HL-60 (cell line): ENCODE data around the gene EDEM2.
A peak's percentile ranks its signal among the peaks of the same experiment; 100 is the strongest.
"Not testable (repeated sequence)": the region's sequence is repeated elsewhere in the genome, so short reads cannot be mapped to it uniquely, and the experiment has no call there.

Source experiments
- DNase-seq, 2 experiments: peaks; one replicate each; pipeline ENCODE4 v3.0.0-alpha.2; 2010 to 2020; ENCODE audit warnings: low read depth in 1 of 2, low spot score in 1 of 2
- H3K27ac ChIP-seq: fragments of 250-450 bp; sonication (Bioruptor Pico); replicated peaks from 2 replicates; pipeline ENCODE4 v1.5.1; 2020; ENCODE audit warnings: mild to moderate bottlenecking, moderate library complexity
- H3K27me3 ChIP-seq: fragments of 250-450 bp; sonication (Bioruptor Pico); 2 replicates; pipeline ENCODE4 v1.5.1; 2021; ENCODE audit warnings: mild to moderate bottlenecking, moderate library complexity; ENCODE audit not compliant: insufficient read depth, poor library complexity, severe bottlenecking
- H3K4me3 ChIP-seq: replicated peaks from 2 replicates; pipeline ENCODE4 v1.5.1; 2011; ENCODE audit warnings: mild to moderate bottlenecking, control low read depth, low read length; ENCODE audit not compliant: insufficient read depth
- GABPA ChIP-seq: IDR thresholded peaks from 2 replicates; pipeline ENCODE4 v1.6.1; 2012; ENCODE audit warnings: low read depth
- POLR2AphosphoS5 ChIP-seq: IDR thresholded peaks from 2 replicates; pipeline ENCODE4 v1.6.1; 2012; ENCODE audit warnings: low read depth
- REST ChIP-seq: IDR thresholded peaks from 2 replicates; pipeline ENCODE4 v1.6.1; 2012; ENCODE audit warnings: low read depth; ENCODE audit not compliant: insufficient replicate concordance
- SPI1 ChIP-seq: IDR thresholded peaks from 2 replicates; pipeline ENCODE4 v1.6.1; 2012; ENCODE audit warnings: low read depth, mild to moderate bottlenecking, borderline replicate concordance
- TF ChIP-seq, protein P1 (sequence below): IDR thresholded peaks from one replicate; pipeline ENCODE4 v1.5.1; 2011; ENCODE audit warnings: low read length, control low read depth, inconsistent platforms; ENCODE audit not compliant: insufficient read depth

EDEM2 gene

DNA sequence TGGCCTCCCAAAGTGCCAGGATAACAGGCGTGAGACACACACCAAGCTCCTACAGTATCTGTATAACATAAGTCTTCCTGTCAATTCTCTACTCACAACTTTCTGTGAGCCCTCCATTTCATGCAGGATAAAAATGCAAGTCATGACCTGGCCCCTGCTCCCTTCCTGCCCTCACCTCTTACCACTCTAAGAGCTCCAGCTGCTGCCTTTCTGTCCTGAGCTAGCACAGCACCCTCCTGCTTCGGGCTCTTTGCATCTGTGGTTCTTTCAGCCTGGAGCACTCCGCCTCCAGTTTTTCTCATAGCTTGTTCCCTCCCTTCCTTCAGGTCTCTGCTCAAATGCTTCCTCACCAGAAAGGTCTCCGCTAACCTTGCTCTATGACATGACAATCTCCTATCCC is 30.9 kb downstream of the EDEM2 start:
- H3K4me3 ChIP-seq: no peak overlapping the region
- no peak for DNase-seq
- TF ChIP-seq REST: no peak
- TF ChIP-seq POLR2AphosphoS5: no peak
- no peak for TF ChIP-seq SPI1
- TF ChIP-seq, protein P1, sequence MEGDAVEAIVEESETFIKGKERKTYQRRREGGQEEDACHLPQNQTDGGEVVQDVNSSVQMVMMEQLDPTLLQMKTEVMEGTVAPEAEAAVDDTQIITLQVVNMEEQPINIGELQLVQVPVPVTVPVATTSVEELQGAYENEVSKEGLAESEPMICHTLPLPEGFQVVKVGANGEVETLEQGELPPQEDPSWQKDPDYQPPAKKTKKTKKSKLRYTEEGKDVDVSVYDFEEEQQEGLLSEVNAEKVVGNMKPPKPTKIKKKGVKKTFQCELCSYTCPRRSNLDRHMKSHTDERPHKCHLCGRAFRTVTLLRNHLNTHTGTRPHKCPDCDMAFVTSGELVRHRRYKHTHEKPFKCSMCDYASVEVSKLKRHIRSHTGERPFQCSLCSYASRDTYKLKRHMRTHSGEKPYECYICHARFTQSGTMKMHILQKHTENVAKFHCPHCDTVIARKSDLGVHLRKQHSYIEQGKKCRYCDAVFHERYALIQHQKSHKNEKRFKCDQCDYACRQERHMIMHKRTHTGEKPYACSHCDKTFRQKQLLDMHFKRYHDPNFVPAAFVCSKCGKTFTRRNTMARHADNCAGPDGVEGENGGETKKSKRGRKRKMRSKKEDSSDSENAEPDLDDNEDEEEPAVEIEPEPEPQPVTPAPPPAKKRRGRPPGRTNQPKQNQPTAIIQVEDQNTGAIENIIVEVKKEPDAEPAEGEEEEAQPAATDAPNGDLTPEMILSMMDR: no peak
- no peak for TF ChIP-seq GABPA
- no peak overlapping the region for H3K27ac ChIP-seq
- no peaks in the 10 kb centered on the region for H3K27me3 ChIP-seq

GRCh38 chr20:35115606-35116005 is 31.5 kb downstream of the EDEM2 start:
- TF ChIP-seq GABPA (no peak), POLR2AphosphoS5 (no peak)
- TF ChIP-seq, protein P1: no peak
- Histone ChIP-seq H3K27ac (no peak overlapping the region), H3K4me3 (no peak overlapping the region), H3K27me3 (no peaks in the 10 kb centered on the region)
- no peak for DNase-seq

- H3K27me3 ChIP-seq, DNase-seq, H3K4me3 ChIP-seq, H3K27ac ChIP-seq: not testable (repeated sequence)
Measured at GRCh38 chr20:35112276-35112675, 34.9 kb downstream of the EDEM2 start.

DNA sequence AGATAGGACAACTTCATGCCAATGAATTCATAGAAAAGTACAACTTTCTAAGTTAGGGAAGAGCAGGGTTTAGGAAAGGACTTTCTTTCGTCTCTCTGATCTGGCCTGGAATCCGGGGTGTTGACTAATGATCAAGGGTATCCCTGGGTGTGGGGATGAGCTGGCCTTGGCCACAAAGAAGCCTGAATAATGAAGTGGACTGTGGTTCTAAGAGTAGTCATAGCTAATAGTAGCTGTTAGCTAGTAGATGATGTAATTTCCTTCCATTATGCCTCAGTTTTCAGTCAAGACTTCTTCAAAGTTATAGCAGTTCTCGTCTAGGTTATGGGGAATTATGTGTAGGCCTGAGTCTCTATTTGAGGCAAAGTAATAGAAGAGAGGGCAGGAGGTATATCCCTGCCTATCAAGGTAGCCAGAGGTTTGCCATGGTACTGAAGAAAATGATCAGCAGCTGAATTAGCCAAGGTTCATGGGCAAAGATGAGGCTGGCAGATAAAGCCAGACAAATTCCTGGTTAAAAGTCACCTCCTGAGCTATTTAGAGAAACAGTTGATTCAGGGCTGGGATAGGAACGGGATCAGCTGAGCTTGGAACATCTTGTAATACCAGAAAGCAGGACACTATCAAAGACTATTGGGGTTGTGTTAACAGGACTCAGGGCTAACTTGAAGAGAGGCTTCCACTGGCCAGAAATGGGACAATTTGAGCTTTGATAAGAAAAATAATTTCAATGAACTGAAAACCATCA is 35.8 kb downstream of the EDEM2 start:
- H3K27me3 ChIP-seq: no peaks in the 10 kb centered on the region
- no peak for DNase-seq
- peak overlapping the region; percentile 16; the same call in 1 of the 2 replicates for H3K27ac ChIP-seq
- no peak overlapping the region for H3K4me3 ChIP-seq
- no peak for TF ChIP-seq SPI1
- TF ChIP-seq, protein P1: no peak
- no peak for TF ChIP-seq REST
- no peak for TF ChIP-seq GABPA
- no peak for TF ChIP-seq POLR2AphosphoS5
